ACHN (cell line): Measurements from ENCODE around the gene TXNDC12.
"Not testable (repeated sequence)": the region's sequence is repeated elsewhere in the genome, so short reads cannot be mapped to it uniquely, and the experiment has no call there.

ENCODE experiments used
- DNase-seq: peaks from one replicate; pipeline ENCODE4 v3.0.0-alpha.2; 2015
- in situ Hi-C: cut with HindIII; loops from 2 replicates; pipeline ENCODE4 v1.10.0; 2017; ENCODE audit warnings: low sequenced_read_pairs, low pct_ligation_motif_present, low pct_unique_long_range_greater_than_20kb

TXNDC12 gene

DNA sequence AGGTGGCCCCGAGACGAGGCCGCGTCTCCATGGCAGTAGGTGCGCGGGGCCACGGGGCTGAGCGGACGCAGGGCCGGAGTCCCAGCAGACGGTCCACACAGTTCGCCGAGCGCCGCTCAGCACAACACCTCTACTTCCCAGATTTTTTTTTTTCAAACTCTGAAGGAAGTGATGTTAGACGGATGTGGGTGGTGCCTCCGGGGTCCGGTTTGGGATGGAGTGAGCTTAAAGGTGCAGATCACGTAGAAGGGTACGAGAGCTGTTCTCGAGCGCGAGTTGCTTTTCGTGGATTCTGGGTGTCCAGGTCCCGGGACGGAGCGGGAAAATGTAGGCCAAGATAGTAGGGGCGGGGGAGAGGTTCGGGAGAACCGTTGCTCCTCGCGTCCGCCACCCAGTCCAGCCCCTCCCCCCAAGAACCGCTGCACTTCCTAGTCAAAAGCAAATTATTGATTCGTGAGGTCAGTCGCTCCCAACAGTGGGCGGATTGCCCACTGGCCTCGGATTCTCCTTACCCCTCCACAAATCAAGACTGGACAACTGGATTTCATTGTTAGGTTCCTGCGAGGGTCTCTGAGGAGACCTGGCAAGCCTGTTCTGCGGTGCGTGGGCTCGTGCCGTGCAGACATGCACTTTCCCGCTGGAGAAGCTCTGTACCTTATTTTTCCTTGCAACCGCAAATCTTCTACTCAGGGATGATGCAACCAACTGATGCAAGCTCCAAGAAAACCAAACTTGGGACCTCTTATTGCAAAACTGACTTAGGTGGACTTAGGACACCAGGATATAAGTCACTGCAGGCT lies at the start of gene TXNDC12:
TSS of gene TXNDC12 (minus strand) at position 126 of the 800 bp plus-strand sequence. CDS start at position 31, 95 bp downstream.
- in situ Hi-C loops = no loop called here
- peak; percentile 94 for DNase-seq

DNA sequence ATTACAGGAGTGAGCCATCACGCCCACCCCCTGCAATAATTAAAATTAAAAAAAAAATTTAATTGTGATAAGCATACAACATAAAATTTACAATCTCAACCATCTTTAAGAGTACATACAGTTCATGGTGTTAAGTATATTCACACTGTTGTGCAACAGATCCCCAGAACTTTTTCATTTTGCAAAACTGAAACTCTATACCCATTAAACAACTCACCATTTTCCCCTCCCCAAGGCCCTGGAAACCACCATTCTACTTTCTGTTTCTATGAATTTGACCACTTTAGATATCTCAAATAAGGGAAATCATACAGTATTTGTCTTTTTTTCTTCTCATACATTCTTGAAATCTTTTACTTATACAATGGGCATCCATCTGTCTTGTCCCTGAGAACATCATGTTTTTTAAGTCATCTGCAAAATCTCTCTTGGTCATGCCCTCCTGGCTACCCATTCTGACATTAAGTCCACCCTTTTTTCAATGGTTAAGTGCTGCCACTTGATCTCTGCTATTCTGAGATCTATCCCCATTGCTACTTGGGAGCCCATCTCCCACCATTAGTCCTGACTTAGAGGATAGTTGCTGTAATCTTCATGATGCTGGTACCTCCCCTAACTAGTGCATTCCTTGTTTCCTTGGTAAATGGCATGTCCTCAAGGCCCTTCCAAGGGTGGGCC lies 47.5 kb upstream of the TXNDC12 start:
- in situ Hi-C loops = no loop called here
- no peak for DNase-seq

DNA sequence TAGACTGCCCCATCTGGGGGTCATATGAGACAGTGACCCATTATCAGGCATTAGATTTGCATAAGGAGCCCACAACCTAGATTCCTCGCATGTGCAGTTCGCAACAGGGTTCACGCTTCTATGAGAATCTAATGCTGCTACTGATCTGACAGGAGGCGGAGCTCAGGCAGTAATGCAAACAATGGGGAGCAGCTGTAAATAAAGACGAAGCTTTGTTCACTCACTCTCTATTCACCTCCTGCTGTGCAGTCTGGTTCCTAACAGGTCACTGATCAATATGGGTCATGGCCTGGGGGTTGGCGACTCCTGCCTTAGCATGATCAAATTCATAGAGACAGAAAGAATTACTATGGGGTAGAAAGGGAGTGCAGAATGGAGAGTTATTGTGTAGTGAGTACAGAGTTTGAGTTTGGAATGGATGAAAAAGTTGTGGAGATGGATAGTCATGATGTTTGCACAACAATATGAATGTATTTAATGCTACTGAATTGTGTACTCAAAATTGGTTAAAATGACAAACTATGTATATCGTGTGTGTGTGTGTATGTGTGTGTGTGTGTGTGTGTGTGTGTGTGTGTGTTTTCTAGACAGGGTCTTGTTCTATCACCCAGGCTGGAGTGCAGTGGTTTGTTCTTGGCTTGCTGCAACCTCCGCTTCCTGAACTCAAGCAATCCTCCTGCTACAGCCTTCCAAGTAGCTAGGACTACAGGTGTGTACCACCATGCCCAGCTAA lies 43.3 kb upstream of the TXNDC12 start:
- in situ Hi-C loops = no loop called here
- no peak for DNase-seq

DNA sequence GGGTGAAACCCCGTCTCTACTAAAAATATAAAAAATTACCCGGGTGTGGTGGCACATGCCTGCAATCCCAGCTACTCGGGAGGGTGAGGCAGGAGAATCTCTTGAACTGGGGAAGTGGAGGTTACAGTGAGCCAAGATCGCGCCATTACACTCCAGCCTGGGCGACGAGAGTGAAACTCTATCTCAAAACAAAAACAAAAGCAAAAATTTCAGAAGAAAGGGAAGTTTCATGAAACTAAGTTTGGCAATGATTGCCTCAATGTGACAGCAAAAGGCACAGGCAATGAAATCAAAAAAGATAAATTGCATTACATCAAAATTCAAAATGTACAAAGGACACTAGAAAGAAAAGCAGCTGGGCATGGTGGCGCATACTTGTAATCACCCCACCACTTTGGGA lies 41.2 kb upstream of the TXNDC12 start:
- in situ Hi-C loops = no loop called here
- no peak for DNase-seq

DNA sequence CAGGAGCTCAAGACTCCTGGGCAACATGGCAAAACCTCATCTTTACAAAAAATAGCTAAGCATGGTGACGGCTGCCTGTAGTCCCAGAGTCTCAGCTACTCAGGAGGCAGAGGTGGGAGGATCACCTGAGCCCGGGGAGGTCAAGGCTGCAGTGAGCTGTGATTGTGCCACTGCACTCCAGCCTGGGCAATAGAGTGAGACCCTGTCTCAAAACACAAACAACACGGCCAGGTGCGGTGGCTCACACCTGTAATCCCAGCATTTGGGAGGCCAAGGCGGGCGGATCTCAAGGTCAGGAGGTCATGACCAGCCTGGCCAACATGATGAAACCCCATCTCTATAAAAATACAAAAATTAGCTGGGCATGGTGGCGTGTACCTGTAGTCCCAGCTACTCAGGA lies 39.3 kb upstream of the TXNDC12 start:
- in situ Hi-C loops, DNase-seq: not testable (repeated sequence)

DNA sequence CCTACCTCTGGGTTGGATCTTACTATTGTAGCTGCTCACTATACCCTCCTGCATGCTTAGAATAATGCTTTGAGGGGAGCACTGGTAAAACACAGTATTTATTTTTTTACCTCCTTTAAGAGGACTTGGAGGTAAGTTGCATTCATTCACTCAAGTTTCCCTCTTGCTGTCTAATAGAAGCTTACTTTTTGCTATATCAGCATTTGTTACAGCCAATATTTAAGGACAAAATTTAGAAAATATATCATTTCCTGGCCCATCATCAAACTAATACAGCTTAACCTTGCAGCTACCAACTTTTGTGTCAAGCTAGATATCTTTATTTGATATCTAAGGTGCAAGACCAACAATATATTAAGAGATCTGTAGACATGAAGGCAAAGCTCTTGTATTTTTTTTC lies 32.9 kb upstream of the TXNDC12 start:
- in situ Hi-C loops, DNase-seq: not testable (repeated sequence)

DNA sequence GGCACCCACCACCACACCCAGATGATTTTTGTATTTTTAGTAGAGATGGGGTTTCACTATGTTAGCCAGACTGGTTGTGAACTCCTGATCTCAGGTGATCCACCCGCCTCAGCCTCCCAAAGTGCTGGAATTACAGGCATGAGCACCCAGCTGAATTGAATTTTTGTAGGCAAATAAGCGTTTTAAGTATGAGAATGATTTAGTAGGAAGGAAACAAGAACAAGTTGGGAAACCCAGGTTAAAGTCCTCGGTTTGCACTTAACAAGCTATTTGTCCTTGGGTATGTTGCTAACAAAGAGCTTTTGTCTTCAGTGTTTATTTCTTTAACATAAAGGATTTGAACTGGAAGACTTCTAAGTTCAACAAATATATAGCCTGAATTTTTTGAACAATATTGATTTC lies 25.0 kb upstream of the TXNDC12 start:
- DNase-seq = no peak
- in situ Hi-C loops = no loop called here

DNA sequence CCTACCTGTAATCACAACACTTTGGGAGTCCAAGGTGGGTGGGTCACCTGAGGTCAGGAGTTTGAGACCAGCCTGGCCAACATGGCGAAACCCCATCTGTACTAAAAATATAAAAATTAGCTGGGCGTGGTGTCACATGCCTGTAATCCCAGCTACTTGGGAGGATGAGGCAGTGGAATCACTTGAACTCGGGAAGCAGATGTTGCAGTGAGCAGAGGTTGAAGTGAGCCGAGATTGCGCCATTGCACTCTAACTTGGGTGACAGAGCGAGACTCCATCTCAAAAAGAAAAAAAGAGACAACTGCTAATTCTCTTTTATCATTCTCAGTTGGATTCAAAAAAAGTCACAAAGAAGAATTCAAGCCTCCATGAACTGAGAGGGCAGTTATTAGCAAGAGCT lies 22.3 kb upstream of the TXNDC12 start:
- in situ Hi-C loops, DNase-seq: not testable (repeated sequence)

DNA sequence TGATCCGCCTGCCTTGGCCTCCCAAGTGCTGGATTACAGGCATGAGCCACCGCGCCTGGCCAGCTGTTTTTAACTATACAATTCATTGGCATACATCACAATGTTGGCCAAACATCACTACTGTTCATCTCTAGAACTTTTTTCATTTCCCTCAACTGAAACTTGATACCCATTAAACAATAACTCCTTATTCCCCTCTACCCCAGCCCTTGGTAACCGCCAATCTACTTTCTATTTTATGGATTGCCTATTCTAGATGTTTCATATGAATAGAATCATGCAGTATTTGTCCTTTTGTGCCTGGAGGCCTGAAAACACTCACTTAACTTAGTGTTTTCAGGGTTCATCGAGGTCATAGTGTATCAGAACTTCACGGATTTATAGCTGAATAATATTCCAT lies 17.3 kb upstream of the TXNDC12 start:
- in situ Hi-C loops = no loop called here
- DNase-seq = no peak

DNA sequence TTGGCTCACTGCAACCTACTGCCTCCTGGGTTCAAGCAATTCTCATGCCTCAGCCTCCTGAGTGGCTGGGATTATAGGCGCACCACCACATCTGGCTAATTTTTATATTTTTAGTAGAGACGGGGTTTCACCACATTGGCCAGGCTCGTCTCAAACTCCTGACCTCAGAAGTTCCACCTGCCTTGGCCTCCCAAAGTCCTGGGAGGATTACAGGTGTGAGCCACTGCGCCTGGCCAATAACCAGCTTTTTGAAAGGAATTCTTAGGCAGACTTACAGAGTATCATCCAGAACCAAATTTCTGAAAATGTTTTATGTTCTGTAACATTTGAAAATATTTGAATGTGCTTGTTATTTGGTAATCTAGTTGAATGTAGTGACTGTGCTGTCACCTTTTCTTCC lies 15.7 kb upstream of the TXNDC12 start:
- in situ Hi-C loops = no loop called here
- no peak for DNase-seq

DNA sequence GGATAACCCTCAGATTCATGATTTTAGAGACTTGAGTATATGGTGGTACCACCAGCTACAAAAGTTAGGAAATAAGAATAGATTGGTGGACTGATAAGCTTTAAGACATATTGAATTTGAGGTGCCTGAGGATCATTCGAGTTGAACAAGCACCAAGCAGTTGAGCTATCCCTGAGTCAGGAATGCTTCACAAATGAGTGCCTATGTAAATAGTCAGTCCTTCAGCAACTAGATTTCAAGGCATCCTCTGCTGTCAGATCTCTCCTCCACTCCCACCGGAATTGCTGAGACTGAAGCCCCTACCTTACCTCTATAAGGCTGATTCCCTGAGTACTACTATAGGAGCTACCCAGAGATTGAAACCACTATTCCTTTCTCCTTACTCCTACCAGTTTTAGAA lies 8.2 kb upstream of the TXNDC12 start:
- no peak for DNase-seq
- in situ Hi-C loops = no loop called here

DNA sequence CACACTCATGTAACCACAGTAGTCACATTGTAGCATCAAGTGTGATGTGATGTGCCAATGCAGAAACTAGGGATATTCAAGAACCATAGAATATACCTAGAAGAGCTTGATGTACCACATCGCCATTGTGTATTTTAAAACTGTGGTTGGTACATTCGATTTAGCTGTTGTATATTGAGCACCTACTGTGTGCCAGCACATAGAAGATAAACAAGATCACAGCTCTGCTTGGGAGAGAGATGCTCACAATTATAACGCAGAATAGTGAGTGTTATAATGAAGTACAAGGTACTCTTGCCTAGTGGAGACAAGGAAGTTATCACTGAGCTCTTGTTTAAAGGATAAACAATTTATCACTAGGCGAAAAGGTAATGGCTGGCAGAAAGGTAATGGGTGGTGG lies 5.8 kb upstream of the TXNDC12 start:
- in situ Hi-C loops = no loop called here
- DNase-seq = no peak

DNA sequence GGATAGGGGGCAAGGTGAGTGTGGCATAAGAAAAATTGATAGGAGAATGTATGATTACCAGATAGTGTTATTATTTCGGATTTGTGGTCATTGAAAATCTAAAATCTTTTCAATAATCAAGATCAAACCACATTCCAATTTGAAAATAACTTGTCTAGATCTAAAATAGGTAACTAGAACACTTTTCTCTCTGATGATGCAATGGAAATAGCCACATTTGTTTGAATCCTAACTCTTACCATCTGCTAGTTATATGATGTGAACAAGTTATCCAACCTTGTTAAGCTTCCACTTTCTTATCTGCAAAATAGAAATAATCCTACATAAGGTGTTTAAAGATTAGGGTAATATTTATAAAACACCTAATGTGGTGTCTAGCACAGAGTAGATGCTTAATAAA lies 4.9 kb upstream of the TXNDC12 start:
- no peak for DNase-seq
- in situ Hi-C loops = no loop called here

DNA sequence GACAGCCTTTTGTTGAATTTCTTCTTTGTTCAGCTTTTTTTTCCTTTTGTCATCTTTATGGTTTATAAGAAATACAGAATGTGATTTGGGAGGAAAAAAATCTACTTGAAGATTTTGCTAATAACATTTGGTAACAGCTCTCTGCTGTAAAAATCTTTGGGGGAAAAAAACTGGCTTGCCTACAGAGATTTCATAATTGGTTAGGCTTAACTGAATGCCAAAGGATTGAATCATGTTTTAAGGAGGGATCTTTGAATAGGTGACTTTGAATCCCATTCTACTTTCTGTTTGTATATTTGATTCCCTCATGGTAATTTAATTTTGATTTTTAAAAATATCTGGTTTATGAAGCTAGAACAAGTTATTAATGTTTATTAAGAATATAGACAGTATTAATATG lies 4.3 kb upstream of the TXNDC12 start:
- DNase-seq = peak; percentile 62
- in situ Hi-C loops = no loop called here

DNA sequence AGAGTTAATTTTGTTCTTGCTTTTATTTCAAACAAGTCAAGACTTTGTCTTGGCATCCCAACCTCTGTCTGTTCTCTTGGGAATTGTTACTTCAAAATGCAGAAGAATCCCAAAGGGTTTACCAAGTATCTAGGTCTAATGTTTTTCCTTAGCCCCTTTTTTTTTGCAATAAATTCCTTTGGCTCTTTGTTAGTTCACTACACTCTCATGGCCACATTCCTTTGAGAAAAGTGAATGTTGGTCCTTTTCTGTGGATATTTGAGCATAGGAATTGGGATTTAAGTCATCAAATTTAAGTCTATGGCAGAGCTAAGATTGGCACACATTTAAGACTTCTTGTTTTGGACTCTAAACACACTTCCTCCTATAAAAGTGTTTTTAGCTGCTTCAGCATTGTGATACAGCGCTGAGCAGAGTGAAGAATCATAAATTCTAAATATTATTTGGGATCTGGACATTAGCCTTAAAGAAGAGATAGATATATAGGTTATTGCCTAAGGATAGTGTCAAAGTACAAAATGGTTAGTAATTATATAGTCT lies 3.0 kb upstream of the TXNDC12 start:
- in situ Hi-C loops = no loop called here
- no peak for DNase-seq

DNA sequence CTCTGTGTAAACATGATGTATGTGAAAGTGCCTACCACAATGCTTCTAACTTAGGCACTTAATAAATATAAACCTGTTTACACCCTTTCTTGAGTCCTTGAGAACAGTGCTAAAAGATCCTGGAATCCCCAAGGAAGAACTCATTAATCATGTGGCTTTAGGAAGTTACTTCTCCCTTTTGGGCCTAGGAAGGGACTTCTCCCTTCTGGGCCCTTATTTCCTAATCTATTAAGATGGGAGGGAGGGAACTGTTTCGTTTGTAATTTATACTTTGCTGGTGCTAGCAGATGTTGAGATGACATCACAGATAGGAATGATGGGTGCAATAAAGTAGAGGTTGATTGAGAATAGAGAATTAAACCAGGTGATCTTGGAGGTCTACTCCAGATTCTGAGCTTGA lies 2.3 kb upstream of the TXNDC12 start:
- no peak for DNase-seq
- in situ Hi-C loops = no loop called here

DNA sequence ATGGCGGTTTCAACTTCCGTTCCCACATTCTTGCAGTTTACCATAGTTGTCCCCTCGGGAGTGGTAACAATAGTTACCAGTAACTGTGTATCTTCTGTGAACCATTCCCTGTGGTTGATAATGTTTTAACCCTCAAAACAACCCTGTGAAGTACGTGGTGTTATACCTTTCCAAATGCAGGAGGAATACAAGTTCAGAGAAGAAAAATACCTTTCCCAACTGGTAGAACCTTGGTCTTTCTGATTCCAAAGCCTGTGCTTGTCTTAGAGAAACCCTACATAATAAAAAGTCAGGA lies 1.9 kb upstream of the TXNDC12 start:
- DNase-seq = no peak
- in situ Hi-C loops = no loop called here

DNA sequence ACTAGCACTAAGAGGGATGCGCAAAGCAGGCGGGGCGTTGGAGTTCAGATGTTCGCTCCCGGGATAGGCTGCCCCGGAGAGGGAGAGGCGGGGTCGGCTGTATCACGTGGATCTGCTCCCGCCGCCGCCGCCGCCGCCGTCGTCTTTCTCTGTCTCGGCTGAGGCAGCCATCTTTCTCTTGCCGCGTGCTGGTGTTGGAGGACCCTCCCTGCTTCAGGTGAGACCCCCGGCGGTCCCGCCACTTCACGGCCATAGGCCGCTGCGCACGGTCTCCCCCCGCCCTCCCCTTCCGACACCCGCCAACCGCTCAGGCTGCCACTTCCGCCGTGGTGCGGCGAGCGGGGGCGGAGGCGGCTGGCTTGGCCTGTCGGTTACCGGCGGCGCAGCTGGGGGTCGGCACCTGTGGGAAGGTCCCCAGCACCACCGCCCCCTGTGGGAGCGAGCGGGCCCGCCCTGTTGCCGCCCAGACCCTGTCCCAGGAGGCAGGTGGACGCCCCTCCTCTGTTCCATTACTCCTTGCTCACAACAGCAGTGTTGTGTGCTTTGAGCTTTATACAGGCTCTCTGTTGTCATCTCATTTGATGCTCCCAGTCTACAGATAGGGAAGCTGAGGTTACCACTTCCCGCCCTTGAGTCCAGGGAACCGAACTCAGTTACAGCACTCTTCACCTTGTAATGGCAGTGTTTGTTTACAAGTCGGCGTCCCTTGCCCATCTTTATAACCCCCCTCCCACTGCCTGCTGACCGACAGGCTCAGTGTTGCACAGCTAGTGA lies 1.4 kb upstream of the TXNDC12 start, which contains the start of gene BTF3L4:
TSS of gene BTF3L4 (plus strand) at position 133 of the 774 bp plus-strand sequence. CDS start 3,553 bp downstream, outside the sequence.
- in situ Hi-C loops = no loop called here
- DNase-seq = peak; percentile 91

DNA sequence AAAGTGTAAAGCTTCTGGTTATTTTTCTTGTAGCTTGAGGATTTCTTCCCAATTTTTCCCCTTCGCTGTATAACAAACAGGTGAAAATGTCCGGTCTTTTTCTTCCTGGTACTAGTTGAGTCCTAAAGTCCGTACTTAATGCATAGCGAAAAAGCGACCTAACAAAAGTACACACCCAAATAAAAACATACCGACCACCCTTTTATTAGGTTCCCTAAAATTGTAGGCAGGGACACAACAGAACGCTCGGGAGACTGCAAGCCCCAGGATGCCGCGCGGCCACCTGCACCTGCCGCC lies 823 bp upstream of the TXNDC12 start:
- in situ Hi-C loops = no loop called here

More for the DNA sequence above, 823 bp upstream of the TXNDC12 start:
- DNase-seq = no peak
